ENCODE data around the gene SLC5A6.

SLC5A6 gene

GRCh38 chr2:27236136-27236535 lies 24.1 kb upstream of the SLC5A6 start:
- no peak for DNase-seq

- DNase-seq, result no peak
Observed at GRCh38 chr2:27233341-27233740, 21.3 kb upstream of the SLC5A6 start.

DNA sequence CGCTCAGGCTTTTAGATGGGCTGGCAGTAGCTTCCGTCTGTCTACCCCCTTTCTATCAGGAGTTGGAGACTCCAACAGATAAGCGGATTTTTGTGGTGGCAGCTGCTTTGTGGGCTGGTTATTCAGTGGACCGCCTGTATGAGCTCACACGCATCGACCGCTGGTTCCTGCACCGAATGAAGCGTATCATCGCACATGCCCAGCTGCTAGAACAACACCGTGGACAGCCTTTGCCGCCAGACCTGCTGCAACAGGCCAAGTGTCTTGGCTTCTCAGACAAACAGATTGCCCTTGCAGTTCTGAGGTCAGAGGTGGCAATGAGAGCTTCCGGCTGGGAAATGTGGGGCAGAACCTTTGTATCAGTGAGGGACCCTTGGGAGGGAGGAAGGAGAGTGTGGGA lies 19.9 kb upstream of the SLC5A6 start:
- DNase-seq, result no peak

GRCh38 chr2:27227501-27227900 lies 15.4 kb upstream of the SLC5A6 start:
- no peak for DNase-seq

DNA sequence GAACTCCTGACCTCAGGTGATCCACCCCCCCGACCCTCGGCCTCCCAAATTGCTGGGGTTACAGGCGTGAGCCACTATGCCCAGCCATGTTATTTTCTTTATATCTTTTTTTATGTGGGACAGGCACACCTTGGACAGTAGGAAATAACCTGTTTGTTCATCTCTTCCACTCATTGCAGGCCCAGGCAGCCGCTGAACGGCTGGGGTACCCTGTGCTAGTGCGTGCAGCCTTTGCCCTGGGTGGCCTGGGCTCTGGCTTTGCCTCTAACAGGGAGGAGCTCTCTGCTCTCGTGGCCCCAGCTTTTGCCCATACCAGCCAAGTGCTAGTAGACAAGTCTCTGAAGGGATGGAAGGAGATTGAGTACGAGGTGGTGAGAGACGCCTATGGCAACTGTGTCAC lies 13.5 kb upstream of the SLC5A6 start:
- DNase-seq, result no peak

DNA sequence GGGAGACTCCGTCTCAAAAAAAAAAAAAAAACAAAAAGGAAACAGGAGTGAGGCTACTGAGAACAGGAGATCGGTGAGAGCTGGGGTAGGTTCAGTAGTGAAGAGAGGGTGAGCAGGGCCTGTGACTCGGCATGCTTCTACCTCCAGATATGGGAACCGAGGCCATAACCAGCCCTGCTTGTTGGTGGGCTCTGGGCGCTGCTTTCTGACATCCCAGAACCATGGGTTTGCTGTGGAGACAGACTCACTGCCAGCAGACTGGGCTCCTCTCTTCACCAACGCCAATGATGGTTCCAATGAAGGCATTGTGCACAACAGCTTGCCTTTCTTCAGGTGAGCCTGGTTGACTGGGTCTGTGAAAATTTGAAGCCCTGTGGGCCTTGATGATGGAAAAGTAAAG lies 11.3 kb upstream of the SLC5A6 start:
- no peak for DNase-seq

GRCh38 chr2:27222407-27222806 lies 10.3 kb upstream of the SLC5A6 start:
- no peak for DNase-seq

DNA sequence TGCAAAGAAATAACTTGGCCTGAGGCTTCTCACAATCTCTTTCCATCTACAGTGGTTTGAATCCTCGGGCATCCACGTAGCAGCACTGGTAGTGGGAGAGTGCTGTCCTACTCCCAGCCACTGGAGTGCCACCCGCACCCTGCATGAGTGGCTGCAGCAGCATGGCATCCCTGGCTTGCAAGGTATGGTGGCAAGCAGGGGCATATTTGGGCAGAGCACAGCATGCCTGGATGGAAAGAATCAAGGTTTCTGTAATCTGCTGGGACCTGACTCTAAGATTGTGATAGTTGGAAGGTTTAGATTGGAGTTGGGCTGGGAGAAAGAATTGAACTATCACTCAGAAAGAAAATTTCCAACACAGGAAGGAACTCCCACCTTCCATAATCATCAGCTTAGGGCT lies 9.1 kb upstream of the SLC5A6 start:
- no peak for DNase-seq

GRCh38 chr2:27220091-27220490 lies 8.0 kb upstream of the SLC5A6 start:
- DNase-seq, result no peak

- DNase-seq, result no peak
Observed at GRCh38 chr2:27219091-27219490, 7.0 kb upstream of the SLC5A6 start.

DNA sequence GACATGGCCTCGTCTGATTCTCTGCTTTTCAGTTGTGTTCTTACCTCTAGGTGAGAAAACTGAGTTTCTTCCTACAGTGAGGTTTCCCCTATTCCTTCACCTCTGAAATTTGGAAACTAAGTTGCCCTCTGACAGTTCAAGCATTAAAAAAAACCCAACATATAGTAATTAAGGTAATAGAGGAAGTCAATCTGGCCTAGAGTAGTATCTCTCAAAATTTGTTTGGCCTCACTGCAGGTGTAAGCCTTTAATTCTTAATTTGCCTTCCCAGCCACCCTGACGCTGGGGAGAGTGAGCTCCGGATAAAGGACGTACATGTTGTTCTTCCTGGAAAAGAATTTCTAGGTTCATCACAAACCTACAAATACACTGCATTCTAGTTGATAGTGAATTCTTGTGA lies 6.5 kb upstream of the SLC5A6 start:
- no peak for DNase-seq

DNA sequence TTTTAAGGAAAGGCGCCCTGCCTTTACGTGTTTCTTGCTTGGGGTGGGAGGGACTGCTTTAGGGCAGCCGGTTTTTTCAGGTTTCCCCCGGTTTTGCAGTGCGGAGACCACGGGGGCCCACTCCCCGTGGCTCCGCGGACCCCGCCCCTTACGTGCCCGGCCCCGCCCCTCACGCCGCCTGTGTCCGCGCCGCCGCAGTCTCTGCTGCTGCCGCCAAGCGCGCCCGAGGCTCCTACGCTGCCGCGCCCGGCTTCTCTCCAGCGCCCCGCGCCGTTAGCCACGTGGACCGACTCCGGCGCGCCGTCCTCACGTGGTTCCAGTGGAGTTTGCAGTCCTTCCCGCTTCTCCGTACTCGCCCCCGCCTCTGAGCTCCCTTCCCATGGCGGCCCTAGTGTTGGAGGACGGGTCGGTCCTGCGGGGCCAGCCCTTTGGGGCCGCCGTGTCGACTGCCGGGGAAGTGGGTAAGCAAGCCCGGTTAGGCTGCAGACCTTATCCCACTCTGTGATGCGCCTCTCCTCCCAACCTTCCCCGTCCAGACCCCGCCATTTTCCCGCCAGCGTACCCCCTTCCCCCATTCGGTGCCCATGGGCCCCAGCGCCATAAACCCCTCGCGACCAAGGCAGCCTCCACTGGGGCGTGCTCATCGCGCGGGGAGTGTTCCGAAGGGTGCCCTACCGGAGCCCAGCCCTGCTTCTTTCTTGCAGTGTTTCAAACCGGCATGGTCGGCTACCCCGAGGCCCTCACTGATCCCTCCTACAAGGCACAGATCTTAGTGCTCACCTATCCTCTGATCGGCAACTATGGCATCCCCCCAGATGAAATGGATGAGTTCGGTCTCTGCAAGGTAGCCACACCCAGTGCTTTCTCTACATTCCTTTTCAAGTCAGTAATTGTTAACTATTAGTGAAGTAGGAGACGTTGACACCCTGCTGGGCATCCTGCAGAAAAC lies 5.4 kb upstream of the SLC5A6 start, which contains the start of gene CAD:
TSS of gene CAD (plus strand) at position 197 of the 949 bp plus-strand sequence. CDS start at position 380, 183 bp downstream.
- peak; percentile 92 for DNase-seq

GRCh38 chr2:27216416-27217137 lies 4.5 kb upstream of the SLC5A6 start:
- no peak for DNase-seq

- DNase-seq, result no peak
Observed at GRCh38 chr2:27214941-27215340, 2.9 kb upstream of the SLC5A6 start.

- peak; percentile 53 for DNase-seq
Observed at GRCh38 chr2:27212626-27213471, 781 bp upstream of the SLC5A6 start.

- DNase-seq, result no peak
Observed at GRCh38 chr2:27211241-27211942, 676 bp downstream of the SLC5A6 start.

- no peak for DNase-seq
Observed at GRCh38 chr2:27209621-27210401, 2.3 kb downstream of the SLC5A6 start.

DNA sequence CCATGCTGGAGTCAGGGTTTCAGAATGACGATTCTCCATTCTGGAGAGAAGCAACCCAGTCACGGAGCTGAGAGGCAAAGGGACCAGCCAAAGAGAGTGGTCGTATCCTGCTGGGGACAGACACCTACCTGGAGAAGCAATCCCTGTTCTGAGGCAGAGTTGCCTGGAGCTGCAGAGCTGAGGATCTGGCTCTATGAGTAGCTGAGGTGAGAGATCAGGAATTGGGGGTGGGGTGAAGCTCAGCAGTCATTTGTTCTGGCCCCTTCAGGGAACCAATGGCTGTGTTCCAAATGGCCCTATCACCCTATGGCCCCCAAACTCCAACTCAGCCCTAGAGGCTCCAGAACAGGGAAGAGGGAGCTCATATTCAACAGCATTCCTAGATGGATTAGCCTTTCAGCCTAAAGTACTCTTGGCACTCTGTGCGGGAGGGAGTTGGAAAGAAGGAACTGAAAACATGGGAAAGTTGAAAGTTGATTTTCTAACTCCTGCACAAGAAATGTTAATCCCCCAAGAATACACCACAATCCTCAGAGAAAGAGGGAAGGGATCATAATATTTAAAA lies 3.5 kb downstream of the SLC5A6 start:
- no peak for DNase-seq

DNA sequence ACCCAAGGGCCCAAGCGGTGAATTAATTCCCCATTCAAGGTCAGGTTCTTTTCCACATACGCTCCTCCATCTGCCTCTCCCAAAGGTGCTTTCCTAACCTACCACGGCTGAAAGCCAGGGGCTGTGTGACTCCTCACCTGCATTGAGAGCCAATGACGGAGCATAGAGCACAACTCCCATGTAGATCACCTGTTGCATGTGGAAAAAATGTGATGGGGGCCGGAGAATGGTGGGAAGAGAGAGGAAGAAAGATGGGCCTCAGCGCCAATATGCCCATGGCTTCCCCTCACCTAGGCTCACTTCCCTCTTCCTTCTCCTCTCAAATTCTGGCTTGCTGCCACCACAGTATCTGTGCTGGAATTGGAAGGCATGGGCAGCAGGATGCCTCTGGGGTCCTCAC lies 5.7 kb downstream of the SLC5A6 start:
- DNase-seq, result no peak

DNA sequence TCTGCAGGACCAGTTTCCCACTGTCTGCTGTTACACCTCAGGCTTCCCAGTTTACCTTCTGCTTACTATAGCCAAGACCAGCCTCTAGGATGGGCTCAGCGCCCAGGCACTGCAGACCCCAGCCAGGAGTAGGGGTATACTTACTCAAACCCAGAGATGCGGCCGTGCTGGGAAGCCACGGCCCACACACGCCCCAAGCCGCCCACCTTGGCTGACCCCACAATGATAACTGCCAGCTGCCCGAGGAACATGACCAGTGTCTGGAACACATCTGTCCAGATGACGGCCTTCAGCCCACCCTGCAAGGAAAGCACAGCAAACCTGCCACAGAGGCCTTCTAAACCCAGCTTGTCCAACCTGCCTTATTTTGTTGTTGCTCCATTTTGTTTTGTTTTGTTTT lies 6.9 kb downstream of the SLC5A6 start:
- no peak for DNase-seq

DNA sequence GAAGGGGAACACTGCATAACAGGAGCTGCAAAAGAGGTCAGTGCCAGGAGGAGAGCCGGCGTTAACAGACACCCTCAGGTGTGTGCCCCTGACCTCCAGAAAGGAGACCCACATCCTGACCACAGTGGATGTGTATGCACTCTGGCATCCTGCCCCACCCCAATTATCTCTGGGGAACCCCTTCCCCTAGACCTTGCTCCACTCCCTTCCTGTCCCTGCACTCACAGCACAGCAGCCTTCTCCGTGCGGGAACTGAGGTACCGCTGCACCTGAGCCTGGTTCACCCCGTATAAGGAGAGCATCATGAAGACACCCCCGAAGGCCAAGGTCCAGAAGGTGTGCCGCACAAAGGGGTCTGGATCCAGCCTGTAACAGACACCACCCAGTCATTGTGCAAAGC lies 7.5 kb downstream of the SLC5A6 start:
- no peak for DNase-seq

All from activated naive CD4-positive, alpha-beta T cell treated with Interleukin-2 at 50 U/mL for 16 hours (primary cell).